SK-N-MC (cell line): Measurements from ENCODE around the gene HLA-DOA.

ENCODE experiments used
- EZH2 ChIP-seq: fragments of 200-600 bp; sonication (generic); IDR thresholded peaks from one replicate; pipeline ENCODE4 v1.6.1; 2017; ENCODE audit warnings: antibody characterized with exemption
- POLR2AphosphoS5 ChIP-seq: IDR thresholded peaks from 2 replicates; pipeline ENCODE4 v1.6.1; 2012; ENCODE audit warnings: mild to moderate bottlenecking, low read depth, low read length, borderline replicate concordance

- no peak for TF ChIP-seq EZH2
- TF ChIP-seq POLR2AphosphoS5 = no peak
Measured at GRCh38 chr6:32974016-32974333, 35.4 kb downstream of the HLA-DOA start.
